SK-N-SH (cell line): ENCODE data around the gene G3BP2.

Experiments used
- EP300 ChIP-seq, 2 experiments: IDR thresholded peaks; 2 replicates each; pipeline versions ENCODE4 v1.4.0 to v1.6.1; 2012; ENCODE audit warnings: borderline replicate concordance in 1 of 2, low read depth in 1 of 2, low read length in 1 of 2
- SIN3A ChIP-seq: IDR thresholded peaks from 2 replicates; pipeline ENCODE4 v1.6.1; 2012; ENCODE audit warnings: low read depth, mild to moderate bottlenecking, low read length, moderate library complexity, borderline replicate concordance

DNA sequence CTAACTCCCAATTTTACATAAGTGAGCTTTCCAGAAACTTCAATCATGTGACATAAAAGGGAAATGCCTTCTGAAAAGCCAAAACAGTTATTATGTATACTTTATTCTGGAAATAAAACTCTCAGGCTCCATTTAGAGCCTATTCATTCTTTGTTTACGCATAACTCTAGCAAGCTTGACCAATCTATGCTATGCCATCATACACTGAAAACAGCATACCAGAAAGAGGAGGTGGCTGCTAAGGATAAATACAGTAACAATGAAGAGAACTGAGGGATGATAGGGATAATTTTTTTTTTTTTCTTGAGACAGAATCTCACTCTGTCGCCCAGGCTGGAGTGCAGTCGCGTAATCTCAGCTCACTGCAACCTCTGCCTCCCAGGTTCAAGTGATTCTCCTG is 67.3 kb downstream of the G3BP2 start:
- TF ChIP-seq SIN3A = no peak
- TF ChIP-seq EP300 (IDR thresholded peaks at IDR 0.05; ENCODE audit: borderline replicate concordance in 1 of 2, low read depth in 1 of 2, low read length in 1 of 2) = no peak
